ENCODE measurements around the gene FKBP1A. TPM values are rescaled to one million over a fixed set of nuclear protein-coding genes. Genes with fewer than 3 reads are reported as not detected.

FKBP1A gene
- total and polyA plus RNA-seq, 10 of the 15 experiments (the other 5 are each of a cell fraction or from before 2014, with no cell fraction given) = 103 to 687 (median 254) TPM

GRCh38 chr20:1325173-1326030, 67.5 kb downstream of the FKBP1A start:
- H3K36me3 ChIP-seq (ENCODE audit: control insufficient read depth in 2 of 2, insufficient read depth in 2 of 2, low read length in 1 of 2) = no peaks in the 10 kb centered on the region
- H3K27ac ChIP-seq (ENCODE audit: control insufficient read depth, insufficient read depth) = peak overlapping the region; percentile 94
- H3K4me3 ChIP-seq = peak overlapping the region; percentile 90
- peak; percentile 94 for FAIRE-seq
- SMC1A ChIA-PET (ENCODE audit: uncharacterized antibody, unreplicated experiment) = interaction anchor here (0.8 to 2.9 kb wide), 7 partner anchors 12 to 111 kb away, joined by 3 to 11 read pairs (median 4); partner anchors contain the start of gene FKBP1A
- RAD21 ChIA-PET (ENCODE audit: unreplicated experiment) = interaction anchor here (0.7 to 1.7 kb wide), 3 partner anchors 52 to 112 kb away, joined by 3 to 11 read pairs (median 5); no protein-coding TSS in a partner anchor
- peak; percentile 89 for ATAC-seq
- in situ Hi-C loops (cut with MboI) = no loop called here
- intact Hi-C loops (cut with micrococcal nuclease; ENCODE audit: unreplicated experiment) = loop anchor here (2.0 kb wide), 2 partner anchors 51 to 63 kb away; no protein-coding TSS in a partner anchor
- no peaks in the 10 kb centered on the region for H4K20me1 ChIP-seq (ENCODE audit: control insufficient read depth, insufficient read depth)
- WGBS (ENCODE audit: insufficient coverage, insufficient replicate concordance, low lambda C conversion rate, missing lambda C conversion rate) = under 1% methylated on average over 56 of the region's 56 CpGs
- peak overlapping the region; percentile 77 for H3K4me2 ChIP-seq (ENCODE audit: control insufficient read depth, insufficient read depth)
- H3K4me1 ChIP-seq (ENCODE audit: control insufficient read depth, insufficient read depth, low read length) = peaks cover 34% of the 10 kb centered on the region
- peak; percentile 88 for DNase-seq (ENCODE audit: low read depth, low spot score)
- peaks cover 49% of the 10 kb centered on the region for H3K79me2 ChIP-seq (ENCODE audit: control insufficient read depth, insufficient read depth, low read length)
- CTCF ChIA-PET = interaction anchor here (0.9 to 7.6 kb wide), 9 partner anchors 10 to 178 kb away, joined by 3 to 55 read pairs (median 4); partner anchors contain the start of gene FKBP1A
- no peaks in the 10 kb centered on the region for H3K27me3 ChIP-seq (replicated peaks in 1 of 2; ENCODE audit: control insufficient read depth in 2 of 2, insufficient read depth in 2 of 2, low read length in 1 of 2)
- peak overlapping the region; percentile 59 for H2AFZ ChIP-seq (ENCODE audit: control insufficient read depth, low read depth, low read length)
- peak overlapping the region; percentile 97 for H3K9ac ChIP-seq (ENCODE audit: control insufficient read depth, insufficient read depth, low read length)
- H3K9me3 ChIP-seq (replicated peaks; ENCODE audit: control insufficient read depth, insufficient read depth, low read length) = no peaks in the 10 kb centered on the region; the same call in 2 of the 3 replicates
- POLR2A ChIA-PET = interaction anchor here (0.5 to 7.0 kb wide), 5 partner anchors 19 to 66 kb away, joined by 3 to 76 read pairs (median 4); partner anchors contain the start of gene FKBP1A
- TSS peak; percentile 90 for BruUV-seq (replicated peaks)
- TF ChIP-seq ZBED1 (IDR thresholded peaks at IDR 0.05; ENCODE audit: borderline replicate concordance) = no peak
- peak; percentile 26 for TF ChIP-seq SMAD1 (IDR thresholded peaks at IDR 0.05; ENCODE audit: low read depth, partially characterized antibody)
- TF ChIP-seq PML (IDR thresholded peaks at IDR 0.05; ENCODE audit: low read length) = peak; percentile 89; the same call in 1 of the 2 replicates
- TF ChIP-seq, protein P1, sequence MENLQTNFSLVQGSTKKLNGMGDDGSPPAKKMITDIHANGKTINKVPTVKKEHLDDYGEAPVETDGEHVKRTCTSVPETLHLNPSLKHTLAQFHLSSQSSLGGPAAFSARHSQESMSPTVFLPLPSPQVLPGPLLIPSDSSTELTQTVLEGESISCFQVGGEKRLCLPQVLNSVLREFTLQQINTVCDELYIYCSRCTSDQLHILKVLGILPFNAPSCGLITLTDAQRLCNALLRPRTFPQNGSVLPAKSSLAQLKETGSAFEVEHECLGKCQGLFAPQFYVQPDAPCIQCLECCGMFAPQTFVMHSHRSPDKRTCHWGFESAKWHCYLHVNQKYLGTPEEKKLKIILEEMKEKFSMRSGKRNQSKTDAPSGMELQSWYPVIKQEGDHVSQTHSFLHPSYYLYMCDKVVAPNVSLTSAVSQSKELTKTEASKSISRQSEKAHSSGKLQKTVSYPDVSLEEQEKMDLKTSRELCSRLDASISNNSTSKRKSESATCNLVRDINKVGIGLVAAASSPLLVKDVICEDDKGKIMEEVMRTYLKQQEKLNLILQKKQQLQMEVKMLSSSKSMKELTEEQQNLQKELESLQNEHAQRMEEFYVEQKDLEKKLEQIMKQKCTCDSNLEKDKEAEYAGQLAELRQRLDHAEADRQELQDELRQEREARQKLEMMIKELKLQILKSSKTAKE (IDR thresholded peaks at IDR 0.05; ENCODE audit: low read depth, poor library complexity, severe bottlenecking) = no peak
- peak; percentile 89 for TF ChIP-seq TAF1 (IDR thresholded peaks at IDR 0.05; ENCODE audit: borderline replicate concordance, low read depth, low read length)
- TF ChIP-seq BHLHE40 (IDR thresholded peaks at IDR 0.05; ENCODE audit: borderline replicate concordance in 1 of 2, low read depth in 2 of 2, low read length in 1 of 2) = peak in 1 of 2 experiments; percentile 66; a peak in 2 of 4 replicates
- TF ChIP-seq, protein P2, sequence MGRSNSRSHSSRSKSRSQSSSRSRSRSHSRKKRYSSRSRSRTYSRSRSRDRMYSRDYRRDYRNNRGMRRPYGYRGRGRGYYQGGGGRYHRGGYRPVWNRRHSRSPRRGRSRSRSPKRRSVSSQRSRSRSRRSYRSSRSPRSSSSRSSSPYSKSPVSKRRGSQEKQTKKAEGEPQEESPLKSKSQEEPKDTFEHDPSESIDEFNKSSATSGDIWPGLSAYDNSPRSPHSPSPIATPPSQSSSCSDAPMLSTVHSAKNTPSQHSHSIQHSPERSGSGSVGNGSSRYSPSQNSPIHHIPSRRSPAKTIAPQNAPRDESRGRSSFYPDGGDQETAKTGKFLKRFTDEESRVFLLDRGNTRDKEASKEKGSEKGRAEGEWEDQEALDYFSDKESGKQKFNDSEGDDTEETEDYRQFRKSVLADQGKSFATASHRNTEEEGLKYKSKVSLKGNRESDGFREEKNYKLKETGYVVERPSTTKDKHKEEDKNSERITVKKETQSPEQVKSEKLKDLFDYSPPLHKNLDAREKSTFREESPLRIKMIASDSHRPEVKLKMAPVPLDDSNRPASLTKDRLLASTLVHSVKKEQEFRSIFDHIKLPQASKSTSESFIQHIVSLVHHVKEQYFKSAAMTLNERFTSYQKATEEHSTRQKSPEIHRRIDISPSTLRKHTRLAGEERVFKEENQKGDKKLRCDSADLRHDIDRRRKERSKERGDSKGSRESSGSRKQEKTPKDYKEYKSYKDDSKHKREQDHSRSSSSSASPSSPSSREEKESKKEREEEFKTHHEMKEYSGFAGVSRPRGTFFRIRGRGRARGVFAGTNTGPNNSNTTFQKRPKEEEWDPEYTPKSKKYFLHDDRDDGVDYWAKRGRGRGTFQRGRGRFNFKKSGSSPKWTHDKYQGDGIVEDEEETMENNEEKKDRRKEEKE (IDR thresholded peaks at IDR 0.05) = no peak
- peak; percentile 88 for TF ChIP-seq NKRF (conservative IDR thresholded peaks at IDR 0.05)
- TF ChIP-seq, protein P3, sequence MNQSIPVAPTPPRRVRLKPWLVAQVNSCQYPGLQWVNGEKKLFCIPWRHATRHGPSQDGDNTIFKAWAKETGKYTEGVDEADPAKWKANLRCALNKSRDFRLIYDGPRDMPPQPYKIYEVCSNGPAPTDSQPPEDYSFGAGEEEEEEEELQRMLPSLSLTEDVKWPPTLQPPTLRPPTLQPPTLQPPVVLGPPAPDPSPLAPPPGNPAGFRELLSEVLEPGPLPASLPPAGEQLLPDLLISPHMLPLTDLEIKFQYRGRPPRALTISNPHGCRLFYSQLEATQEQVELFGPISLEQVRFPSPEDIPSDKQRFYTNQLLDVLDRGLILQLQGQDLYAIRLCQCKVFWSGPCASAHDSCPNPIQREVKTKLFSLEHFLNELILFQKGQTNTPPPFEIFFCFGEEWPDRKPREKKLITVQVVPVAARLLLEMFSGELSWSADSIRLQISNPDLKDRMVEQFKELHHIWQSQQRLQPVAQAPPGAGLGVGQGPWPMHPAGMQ (IDR thresholded peaks at IDR 0.05; ENCODE audit: borderline replicate concordance) = no peak

Data from GM12878 (cell line).